Mucosa of gallbladder (tissue), 1 donor: ENCODE results near the gene GRIK3. TPM values are rescaled to one million over a fixed set of nuclear protein-coding genes. Genes with fewer than 3 reads are reported as not detected.
A peak's percentile ranks its signal among the peaks of the same experiment; 100 is the strongest.

ENCODE experiments used
- DNase-seq: peaks from one replicate; pipeline ENCODE4 v3.0.0-alpha.2; 2020; ENCODE audit warnings: low spot score
- total RNA-seq: library from RNA; stranded (reverse); gene quantifications from one replicate; pipeline ENCODE4 v1.2.1, GENCODE V29; 2021
- donor health status: DM: no; HTN: no; CAD: no.

Gene GRIK3
- total RNA-seq, 1 donor from 2014 or later, result 1.1 TPM

GRCh38 chr1:37043101-37043500, 8.8 kb upstream of the GRIK3 start:
- no peak for DNase-seq

GRCh38 chr1:37042506-37042905, 8.2 kb upstream of the GRIK3 start:
- no peak for DNase-seq

DNA sequence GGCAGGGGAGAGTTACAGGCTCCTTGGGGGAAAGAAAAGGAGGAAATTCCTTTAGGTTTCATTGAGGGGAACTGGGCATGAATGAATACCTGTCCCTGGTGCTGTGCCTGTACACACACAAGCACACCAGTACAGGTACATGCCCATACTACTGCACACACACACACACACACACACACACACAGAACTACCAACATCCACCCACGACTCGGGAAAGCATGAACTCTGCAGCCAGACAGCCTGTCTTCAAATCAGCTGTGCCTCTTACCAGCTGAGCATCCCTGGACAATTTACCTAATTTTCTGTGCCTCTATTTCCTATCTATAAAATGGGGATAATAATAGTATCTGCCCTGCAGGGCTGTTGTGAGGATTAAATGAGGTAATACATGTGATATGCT, 7.2 kb upstream of the GRIK3 start:
- DNase-seq, result no peak

DNA sequence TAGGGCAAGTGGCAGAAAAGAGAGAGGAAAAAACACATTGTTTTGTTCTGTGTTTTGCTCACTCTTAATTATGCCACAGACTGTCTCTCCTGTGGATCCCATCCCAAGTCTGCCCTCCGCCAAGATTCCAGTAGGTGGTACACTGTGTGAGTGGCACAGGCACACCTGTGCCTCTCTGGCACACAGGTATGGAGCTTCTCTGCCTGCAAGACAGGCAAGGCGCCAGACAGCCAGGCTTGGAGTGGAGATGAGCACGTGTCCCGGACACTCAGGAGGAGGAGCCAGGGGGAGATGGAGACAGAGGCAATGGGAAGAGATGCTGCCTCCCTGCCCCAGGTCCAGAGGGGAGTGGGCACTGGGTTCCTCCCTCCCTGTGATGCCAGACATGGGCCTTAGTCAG, 6.5 kb upstream of the GRIK3 start:
- no peak for DNase-seq

DNA sequence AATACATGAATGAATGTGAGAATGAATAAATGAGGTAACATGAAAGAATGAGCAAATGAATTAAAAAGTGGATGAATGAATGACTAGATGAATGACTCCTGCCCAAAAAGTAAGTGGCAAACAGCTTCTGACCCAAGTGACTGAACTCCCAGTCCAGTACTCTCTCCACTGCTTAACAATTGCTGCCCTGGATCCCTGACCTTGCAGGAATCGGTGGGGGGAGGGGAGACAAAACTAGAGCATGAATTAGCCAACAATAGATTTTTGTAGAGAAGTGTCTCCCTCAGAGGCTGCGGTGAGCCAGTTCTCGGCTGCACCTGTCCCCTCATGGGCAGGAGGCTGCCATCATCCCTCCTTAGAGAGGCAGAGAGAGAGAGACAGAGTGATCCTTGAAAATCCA, 5.9 kb upstream of the GRIK3 start:
- no peak for DNase-seq

GRCh38 chr1:37038227-37039093, 4.1 kb upstream of the GRIK3 start:
- DNase-seq, result peak; percentile 19

DNA sequence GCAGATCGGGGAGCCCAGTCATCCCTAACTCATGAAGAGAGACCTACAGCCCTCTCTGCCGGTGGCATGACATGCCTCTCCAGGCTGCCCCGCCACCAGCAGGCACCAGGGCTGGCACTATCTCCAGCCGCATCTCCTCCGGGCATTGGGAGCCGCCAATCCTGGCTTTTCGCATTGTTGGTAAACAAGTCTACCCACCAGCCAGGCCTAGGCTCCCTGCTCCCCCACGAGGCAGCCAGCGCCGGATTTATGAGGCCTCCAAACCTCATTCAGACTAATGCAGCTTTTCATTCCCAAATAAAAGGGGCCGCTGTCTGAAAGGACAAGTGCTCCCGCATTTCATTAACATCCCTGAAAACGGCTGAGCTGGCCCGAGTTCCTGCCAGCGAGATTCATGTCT, 3.4 kb upstream of the GRIK3 start:
- no peak for DNase-seq

- no peak for DNase-seq
Observed at GRCh38 chr1:37036667-37037053, 2.3 kb upstream of the GRIK3 start.

GRCh38 chr1:37035796-37036666, 1.7 kb upstream of the GRIK3 start:
- no peak for DNase-seq

DNA sequence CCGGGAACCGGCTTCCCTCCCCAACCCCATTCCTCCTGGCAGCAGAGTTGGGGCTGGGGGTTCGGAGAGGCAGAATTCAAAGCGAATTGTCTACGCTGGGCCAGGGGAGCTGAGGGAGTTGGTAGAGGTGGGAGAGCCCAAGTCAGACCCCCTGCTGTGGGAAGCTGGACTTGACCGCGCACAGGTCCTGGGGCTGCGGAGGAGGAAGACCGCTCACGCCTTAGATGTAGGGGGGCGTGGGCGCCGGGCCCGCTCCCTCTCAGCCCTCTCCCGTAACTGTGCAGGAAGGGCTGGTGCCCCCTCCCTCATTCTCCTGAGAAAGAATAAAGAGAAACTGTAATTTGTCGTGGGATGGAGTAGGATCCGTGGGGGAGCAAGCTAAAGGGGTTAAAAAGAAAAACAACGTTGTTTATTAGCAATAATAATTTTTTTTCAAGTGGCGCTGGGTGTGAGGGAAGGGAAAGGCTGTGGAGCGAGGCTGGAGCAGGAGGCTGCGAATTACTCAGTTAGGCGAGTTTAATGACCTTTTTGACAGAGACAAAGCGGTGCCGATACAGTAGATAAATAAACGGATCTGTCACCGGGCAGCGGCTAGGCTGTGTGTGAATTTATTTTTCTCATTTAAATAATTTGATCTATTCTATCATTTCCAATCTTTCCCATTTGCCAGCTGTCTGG, 838 bp upstream of the GRIK3 start:
- DNase-seq, result no peak

DNA sequence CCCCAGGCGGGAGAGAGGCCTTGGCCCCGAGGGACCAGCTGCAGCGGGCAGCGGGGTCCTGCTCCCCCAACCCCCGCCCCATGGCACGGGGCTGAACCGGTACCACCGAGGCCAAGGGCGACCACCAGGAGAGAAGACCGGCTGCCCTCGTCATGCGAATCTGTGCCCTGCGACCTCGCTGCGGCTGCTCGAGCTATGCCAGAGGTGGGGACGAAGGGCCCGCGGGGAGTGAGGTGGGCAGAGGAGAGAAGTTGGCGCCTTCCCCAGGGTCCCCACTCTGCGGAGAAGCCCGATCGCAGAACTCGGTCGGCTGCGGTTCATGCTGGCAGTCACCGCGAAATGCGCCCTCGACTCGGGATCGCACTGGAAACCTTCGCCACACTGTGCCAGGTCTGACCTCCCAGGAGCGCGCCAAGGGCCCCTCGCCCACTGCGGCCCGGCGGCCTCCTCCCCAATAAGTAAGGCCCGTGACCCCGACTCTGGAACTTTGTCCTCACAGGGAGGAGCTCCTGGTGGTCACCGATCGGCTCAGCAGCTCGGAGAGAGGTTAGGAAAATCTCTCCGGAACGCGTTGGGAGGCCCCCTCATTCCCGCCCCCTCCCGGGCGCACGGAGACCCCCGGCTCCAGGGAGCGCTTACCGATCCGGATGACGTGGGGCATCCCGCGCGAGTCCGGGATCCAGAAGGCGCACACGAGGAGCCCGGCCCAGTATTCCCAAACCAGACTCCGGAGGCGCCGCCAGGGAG, 787 bp downstream of the GRIK3 start:
- DNase-seq, result no peak

GRCh38 chr1:37032660-37033354, 1.5 kb downstream of the GRIK3 start:
- DNase-seq, result no peak

- no peak for DNase-seq
Observed at GRCh38 chr1:37031871-37032270, 2.4 kb downstream of the GRIK3 start.

DNA sequence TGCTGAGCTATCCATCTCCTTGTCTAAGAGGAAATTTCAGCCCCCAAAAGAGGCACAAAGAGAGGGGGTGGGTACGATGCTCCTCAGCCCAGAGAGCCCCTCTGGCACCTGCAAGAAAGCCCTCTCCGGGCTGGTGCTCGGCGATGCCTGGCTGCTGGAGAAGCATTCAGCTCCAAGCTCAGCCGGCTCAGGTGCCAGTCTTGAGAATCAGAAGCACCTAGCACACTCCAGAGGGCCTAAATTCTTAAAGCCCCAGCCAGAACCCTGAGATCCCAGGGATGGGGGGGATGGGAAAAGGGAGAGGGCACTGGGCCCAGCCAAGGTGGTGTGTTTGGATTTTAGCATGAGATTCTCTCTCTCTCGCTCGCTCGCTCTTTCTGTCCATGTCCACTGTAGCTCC, 2.9 kb downstream of the GRIK3 start:
- no peak for DNase-seq

GRCh38 chr1:37028981-37029617, 5.2 kb downstream of the GRIK3 start:
- DNase-seq, result no peak

DNA sequence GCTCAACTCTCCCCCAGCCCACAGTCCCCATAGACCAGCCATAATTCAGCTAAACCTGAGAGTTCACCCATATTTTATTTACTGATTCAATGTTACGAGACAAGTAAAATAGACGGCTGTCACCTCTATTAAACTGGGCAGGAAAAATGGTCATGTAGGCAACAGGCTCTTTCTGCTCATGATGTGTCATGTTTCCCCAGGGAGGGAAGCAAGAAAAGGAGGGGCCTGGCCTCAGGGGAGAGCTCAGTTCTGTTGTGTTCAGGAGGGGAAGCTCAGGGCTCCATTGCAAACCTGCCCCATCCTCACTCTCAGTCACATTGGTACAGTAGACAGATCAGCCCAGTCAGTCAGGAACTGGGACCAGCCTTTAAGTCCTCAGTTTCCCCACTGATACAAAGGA, 12.8 kb downstream of the GRIK3 start:
- DNase-seq, result no peak

GRCh38 chr1:37020653-37021277, 13.6 kb downstream of the GRIK3 start:
- no peak for DNase-seq

DNA sequence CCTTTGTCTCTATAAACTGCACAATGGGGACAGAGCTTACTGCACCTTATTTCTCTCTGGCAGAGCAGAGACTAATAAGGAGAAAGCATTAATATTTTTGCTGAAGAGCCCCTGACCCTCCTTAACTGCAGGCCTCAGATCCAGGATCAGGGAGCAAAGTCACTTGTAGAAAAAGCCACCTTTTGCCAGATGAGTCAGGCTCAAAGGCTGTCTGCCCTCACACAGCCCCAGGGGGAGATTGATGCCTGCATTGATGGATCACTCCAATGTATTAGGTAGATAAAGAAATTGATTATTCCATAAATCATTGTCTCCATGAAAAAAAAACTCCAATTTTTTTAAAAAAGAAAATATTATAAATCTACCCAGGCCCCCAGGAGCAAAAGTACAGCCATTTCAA, 15.8 kb downstream of the GRIK3 start:
- no peak for DNase-seq

GRCh38 chr1:37017720-37018119, 16.6 kb downstream of the GRIK3 start:
- no peak for DNase-seq

GRCh38 chr1:37016121-37016520, 18.2 kb downstream of the GRIK3 start:
- no peak for DNase-seq
